ENCODE measurements around the gene LUM.

LUM gene

GRCh38 chr12:91111366-91112325 lies at the start of gene LUM:
TSS of gene LUM (minus strand) at chr12:91111494. CDS start at chr12:91108979, 2,515 bp downstream.
- DNase-seq (ENCODE audit: low read depth), result no peak

GRCh38 chr12:91161009-91161408 lies 49.7 kb upstream of the LUM start:
- DNase-seq (ENCODE audit: low read depth), result no peak

GRCh38 chr12:91155990-91156389 lies 44.7 kb upstream of the LUM start:
- no peak for DNase-seq (ENCODE audit: low read depth)

- DNase-seq (ENCODE audit: low read depth), result no peak
Measured at GRCh38 chr12:91154131-91154530, 42.8 kb upstream of the LUM start.

- no peak for DNase-seq (ENCODE audit: low read depth)
Measured at GRCh38 chr12:91144053-91144452, 32.8 kb upstream of the LUM start.

- no peak for DNase-seq (ENCODE audit: low read depth)
Measured at GRCh38 chr12:91143206-91143605, 31.9 kb upstream of the LUM start.

- no peak for DNase-seq (ENCODE audit: low read depth)
Measured at GRCh38 chr12:91142221-91142631, 30.9 kb upstream of the LUM start.

GRCh38 chr12:91140026-91140931 lies 29.0 kb upstream of the LUM start:
- DNase-seq (ENCODE audit: low read depth), result no peak

- DNase-seq (ENCODE audit: low read depth), result no peak
Measured at GRCh38 chr12:91139286-91139685, 28.0 kb upstream of the LUM start.

GRCh38 chr12:91138337-91138920 lies 27.1 kb upstream of the LUM start:
- DNase-seq (ENCODE audit: low read depth), result no peak

GRCh38 chr12:91133871-91134270 lies 22.6 kb upstream of the LUM start:
- DNase-seq (ENCODE audit: low read depth), result no peak

GRCh38 chr12:91129662-91130362 lies 18.5 kb upstream of the LUM start:
- DNase-seq (ENCODE audit: low read depth), result no peak

GRCh38 chr12:91127751-91128150 lies 16.5 kb upstream of the LUM start:
- no peak for DNase-seq (ENCODE audit: low read depth)

GRCh38 chr12:91127306-91127705 lies 16.0 kb upstream of the LUM start:
- no peak for DNase-seq (ENCODE audit: low read depth)

GRCh38 chr12:91126516-91126915 lies 15.2 kb upstream of the LUM start:
- no peak for DNase-seq (ENCODE audit: low read depth)

GRCh38 chr12:91123236-91123916 lies 12.1 kb upstream of the LUM start:
- DNase-seq (ENCODE audit: low read depth), result no peak

- no peak for DNase-seq (ENCODE audit: low read depth)
Measured at GRCh38 chr12:91120781-91121180, 9.5 kb upstream of the LUM start.

- DNase-seq (ENCODE audit: low read depth), result no peak
Measured at GRCh38 chr12:91119089-91119488, 7.8 kb upstream of the LUM start.

GRCh38 chr12:91113621-91114020 lies 2.3 kb upstream of the LUM start:
- DNase-seq (ENCODE audit: low read depth), result no peak

- no peak for DNase-seq (ENCODE audit: low read depth)
Measured at GRCh38 chr12:91110311-91110924, 876 bp downstream of the LUM start.
